ENCODE results near the gene DPP10. TPM values are rescaled to one million over a fixed set of nuclear protein-coding genes. Genes with fewer than 3 reads are reported as not detected.
A peak's percentile ranks its signal among the peaks of the same experiment; 100 is the strongest.

The DPP10 gene
- total RNA-seq, 1 experiment from 2014 or later, result not detected

DNA sequence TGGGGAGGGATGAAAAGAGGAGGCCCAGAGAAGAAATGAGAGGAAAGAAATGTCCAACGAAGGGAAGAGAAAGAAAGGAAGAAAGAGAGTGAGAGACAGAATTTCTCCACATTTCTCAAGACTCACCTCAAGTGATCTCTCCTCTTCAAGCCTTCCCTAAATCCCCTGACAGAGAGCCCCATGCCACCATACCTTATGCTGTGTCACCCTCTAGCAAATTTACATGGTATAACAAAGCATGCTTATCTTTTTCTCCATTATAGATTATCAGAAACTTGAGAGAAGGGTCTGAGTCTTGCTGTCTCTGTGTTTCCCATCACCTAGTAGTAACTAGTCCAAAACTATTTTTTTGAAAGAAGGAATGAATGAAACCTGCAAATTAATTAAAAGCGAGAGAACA is 1208.4 kb downstream of the DPP10 start:
- no peak for DNase-seq (ENCODE audit: low spot score)

DNA sequence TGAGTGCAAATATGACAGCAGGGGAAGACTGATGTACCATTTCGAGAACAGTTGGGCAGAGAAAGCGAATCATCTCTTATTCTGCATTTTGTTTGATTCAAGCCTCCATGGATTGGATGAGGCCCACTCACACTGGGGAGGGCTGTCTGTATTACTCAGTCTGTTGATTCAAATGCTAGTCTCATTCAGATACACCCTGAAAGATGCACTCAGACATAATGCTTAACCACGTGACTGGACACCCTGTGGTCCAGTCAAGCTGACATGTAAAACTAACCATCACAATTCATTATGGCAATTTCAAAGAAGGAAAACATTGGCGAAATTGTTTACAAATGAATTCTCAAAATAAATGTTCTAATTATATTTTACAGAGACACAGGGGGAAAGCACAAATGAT is 1210.2 kb downstream of the DPP10 start:
- DNase-seq (ENCODE audit: low spot score), result no peak

DNA sequence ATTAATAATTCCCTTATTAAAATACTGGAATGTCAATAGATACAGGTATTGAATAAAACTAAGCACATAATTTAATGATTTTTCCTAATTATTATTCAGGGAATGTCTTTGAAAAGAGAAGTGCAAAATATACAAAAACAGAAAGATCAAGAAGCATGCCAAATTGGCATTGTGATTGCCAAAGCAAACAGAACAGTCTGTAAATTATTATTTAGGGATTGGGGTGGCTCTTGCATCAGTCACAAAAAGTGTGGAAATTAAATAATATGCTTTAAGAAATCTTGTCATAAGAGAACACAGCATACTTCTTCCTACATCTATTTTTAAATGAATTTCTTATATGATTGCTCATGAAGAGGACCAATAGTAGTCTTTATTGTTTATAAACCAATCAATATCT is 1211.9 kb downstream of the DPP10 start:
- DNase-seq (ENCODE audit: low spot score), result no peak

DNA sequence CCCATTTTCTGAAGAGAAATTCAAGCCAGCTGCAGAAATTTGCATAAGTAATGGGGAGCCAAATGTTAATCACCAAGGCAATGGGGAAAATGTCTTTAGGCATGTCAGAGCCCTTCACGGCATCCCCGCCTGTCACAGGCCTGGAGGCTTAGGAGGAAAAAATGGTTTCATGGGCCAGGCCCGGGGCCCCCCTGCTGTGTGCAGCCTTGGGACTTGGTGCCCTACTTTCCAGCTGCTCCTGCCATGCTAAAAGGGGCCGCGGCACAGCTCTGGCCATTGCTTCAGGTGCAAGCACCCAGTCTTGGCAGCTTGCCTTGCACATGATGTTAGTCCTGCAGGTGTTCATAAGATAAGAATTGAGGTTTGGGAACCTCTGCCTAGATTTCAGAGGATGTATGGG is 1235.7 kb downstream of the DPP10 start:
- DNase-seq (ENCODE audit: low spot score), result no peak

DNA sequence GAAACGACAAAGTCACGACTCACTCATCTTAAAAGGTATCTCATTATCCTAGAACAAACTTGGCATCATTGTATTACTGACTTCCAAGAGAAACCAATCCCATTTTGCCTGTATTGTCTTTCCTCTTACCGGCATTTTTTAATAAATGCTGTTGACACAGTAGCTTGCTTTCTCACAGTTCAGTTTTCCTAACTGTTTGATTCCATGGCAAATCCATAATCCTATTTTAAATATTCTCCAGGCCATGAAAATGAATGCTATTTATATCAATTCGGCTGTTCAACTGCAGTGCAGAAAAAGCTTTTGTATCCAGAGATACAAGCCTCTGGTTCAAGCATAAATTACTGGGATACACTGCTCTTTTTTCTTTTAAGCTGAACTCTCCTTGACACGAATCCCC is 1241.9 kb downstream of the DPP10 start:
- DNase-seq (ENCODE audit: low spot score), result no peak

DNA sequence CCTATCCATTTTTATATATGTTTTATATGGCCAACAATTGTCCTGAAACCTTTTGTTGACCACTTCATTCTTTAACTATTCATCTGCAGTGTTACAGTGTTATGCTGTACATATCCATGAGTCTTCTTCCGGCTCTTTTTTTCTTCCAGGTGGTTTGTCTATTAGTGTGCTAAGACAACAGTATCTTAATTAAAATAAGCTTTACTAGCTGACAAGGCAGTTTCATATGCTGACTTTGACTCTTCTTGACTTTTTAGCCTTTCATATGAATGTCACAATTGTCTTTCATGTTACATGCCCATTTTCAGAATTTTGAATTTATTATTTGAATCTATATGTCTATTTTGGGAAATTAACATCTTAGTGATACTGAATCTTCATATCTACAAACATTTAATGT is 1249.0 kb downstream of the DPP10 start:
- DNase-seq (ENCODE audit: low spot score), result no peak

DNA sequence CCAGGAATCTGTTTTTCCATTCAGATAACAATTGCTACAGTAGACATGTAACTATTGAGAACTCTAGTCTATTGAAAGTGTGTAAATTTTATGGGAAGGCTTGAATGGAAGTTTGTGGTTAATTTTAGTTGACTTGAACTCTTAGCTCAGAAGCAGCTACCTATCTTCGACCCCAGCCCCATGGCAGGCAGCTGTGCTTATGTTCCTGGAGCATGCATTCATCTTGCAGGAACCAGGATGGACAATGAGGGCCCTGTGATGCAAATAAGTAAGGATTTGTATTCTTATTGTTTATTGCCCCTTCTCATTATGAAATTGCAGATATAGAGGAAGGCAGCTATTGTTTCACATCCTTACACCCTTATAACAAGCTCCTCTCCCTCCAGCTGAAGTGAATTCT is 1252.2 kb downstream of the DPP10 start:
- DNase-seq (ENCODE audit: low spot score), result no peak

DNA sequence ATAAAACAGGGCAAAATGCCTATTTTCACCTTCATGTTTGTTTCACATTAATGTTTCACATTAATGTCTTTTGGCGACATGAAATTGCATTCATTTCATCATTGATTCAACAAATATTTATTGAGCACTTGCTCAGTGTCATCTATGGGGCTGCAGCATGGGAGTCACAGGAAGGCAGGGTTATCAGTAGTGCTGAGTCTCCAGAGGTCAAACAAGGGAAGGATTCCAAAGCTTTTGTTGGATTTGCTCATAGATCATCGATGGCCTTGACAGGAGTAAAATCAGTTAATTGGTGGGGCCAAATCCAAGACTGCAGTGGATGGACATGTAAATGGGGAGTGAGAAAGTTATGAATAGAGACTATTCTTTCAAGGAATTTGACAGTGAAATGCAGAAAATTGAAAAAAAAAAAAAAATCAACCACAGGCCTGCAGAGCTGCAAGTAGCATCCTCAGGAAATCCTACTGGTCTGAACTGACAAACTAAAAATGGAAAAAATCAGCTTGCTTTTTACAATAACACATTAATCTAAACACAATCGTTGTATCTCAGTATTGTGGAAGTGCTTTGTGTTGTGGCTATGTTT is 1290.8 kb downstream of the DPP10 start:
- DNase-seq (ENCODE audit: low spot score), result no peak

DNA sequence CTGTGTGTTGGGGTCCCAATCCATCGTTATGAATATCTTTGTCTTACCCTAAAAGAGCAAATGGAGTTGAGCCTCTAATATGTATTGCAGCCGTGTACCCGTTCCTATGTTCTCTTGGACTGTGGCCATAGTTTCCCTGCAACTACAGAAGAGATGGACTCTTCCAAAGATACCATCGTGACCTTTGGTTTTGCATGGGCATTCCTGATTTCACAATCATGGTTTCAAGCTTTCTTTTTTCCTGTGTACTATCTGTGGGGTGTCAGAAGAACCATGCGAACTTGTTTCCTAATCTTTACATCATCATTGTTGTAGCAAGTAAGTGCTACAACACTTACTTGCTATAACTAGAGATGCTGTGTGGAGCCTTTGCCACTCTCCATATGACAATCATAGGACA is 1295.7 kb downstream of the DPP10 start:
- no peak for DNase-seq (ENCODE audit: low spot score)

DNA sequence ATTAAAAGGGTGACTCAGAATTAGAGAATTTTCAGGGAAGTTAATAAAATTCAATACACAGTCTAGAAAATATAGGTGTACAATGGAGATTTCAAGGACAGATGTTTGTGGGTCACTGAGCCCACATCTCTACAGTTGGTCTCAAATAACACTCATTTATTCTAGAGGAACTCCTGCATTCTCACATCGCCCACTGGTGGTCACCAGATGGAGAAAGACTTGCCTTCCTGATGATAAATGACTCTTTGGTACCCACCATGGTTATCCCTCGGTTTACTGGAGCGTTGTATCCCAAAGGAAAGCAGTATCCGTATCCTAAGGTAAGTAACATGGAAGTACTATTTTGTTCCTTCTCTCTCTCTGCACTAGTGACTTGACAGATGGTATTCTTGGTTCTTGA is 1297.1 kb downstream of the DPP10 start:
- peak; percentile 16 for DNase-seq (ENCODE audit: low spot score)

DNA sequence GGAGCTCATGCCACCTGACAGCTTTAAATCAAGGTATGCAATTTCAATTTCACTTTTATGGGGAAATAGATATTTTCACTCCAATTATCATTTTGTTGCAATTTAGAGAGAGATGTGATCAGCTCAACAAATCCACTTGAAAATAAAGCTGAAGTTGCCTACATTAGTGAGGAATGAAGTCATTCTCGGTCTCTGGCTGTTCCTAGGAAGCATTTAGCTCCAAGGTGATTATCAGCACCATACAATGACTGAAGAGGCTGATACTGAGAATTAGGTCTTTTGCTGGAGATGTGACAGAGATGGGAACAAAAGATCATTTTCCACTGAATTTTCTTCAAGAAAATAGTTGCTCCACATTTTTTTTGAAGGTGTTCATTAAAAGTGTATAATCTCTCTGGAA is 1303.7 kb downstream of the DPP10 start:
- no peak for DNase-seq (ENCODE audit: low spot score)

DNA sequence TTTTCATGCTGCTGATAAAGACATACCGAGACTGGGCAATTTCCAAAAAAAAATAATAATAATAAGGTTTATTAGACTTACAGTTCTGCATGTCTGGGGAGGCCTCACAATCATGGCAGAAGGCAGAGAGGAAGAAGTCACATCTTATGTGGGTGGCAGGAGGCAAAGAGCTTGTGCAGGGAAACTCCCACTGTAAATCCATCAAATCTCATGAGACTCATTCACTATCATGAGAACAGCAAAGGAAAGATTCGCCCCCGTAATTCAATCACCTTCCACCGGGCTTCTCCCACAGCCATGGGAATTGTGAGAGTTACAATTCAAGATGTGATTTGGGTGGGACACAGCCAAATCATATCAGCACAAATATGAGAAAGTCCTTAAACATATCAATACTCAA is 1314.8 kb downstream of the DPP10 start:
- DNase-seq (ENCODE audit: low spot score), result no peak

DNA sequence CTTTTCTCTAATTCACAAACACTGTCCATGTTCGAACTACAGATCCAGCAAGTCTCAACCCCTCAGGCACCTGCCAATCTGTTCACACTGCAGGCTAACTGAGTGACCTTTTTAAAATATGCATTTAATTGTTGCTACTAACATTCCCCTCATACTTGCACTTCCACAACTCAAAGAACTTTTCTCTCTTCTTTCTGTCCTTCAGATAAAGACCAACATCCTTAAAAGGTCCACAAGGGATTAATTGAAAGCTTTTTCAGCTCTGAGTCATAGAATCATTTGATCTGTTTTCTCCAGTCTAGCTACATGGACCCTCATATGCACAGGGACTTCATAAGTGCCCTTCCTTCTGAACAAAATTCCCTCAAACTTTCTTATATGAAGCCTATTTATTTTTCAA is 1321.2 kb downstream of the DPP10 start:
- no peak for DNase-seq (ENCODE audit: low spot score)

DNA sequence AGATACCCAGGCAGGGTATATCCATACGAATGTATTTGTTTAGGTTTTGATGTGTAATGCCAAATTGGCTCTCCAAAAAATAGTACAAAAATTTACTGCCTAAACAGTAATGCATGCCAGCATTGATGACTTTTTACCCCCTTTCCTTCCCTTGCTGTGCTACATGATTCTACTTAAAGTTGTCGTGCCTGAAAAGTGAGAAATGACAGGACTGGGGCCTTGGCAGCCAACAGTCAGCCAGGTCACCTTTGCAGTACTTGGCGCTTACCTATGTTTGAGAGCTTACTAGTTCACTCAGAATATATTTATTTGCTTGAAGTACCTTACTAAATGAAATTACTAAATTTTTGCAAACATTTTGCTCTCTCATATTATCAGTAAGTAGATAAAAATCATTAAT is 1329.1 kb downstream of the DPP10 start:
- no peak for DNase-seq (ENCODE audit: low spot score)

DNA sequence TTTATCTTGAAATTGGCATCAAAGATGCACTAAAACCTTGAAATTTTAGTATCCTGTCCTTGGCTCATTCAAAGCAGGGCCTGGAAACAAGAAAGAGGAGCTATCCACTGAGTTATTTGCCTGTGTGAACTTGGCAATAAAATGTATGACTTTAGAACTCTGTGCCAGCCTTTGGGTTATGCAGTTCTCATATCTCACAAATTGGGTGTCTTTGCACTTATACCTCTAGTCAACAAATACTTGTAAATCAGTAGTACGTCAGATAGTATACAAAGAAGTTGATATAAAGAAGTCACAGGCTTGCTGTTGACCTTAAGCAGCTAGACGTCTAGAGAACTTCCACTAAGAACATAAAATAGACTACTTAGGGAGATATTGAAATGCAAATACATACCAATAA is 1331.9 kb downstream of the DPP10 start:
- DNase-seq (ENCODE audit: low spot score), result no peak

DNA sequence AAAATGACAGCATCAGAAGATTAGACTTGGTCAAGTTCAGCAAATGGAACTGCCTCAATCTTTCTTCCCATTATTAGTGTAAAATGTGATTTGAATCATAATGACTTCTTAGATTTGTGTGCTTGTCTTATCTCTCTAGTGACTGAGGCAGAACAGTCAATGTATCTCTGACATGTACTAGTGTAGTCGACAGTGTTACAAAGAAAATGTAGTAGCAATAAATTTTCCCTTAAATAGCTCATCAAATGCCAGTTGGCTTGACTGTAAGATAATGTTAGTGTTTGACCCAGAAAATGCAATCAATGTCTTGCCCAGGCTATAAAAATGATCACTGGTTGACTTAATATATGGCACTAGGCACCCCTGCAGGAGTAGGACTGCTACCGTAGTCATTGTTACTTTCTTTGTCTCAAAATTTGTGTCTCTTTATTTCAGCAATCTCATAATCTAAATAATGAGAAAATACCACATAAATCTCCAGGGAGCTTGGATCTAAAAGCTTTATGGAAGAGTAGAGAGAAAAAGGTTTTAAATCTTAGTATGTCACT is 1336.7 kb downstream of the DPP10 start:
- no peak for DNase-seq (ENCODE audit: low spot score)

DNA sequence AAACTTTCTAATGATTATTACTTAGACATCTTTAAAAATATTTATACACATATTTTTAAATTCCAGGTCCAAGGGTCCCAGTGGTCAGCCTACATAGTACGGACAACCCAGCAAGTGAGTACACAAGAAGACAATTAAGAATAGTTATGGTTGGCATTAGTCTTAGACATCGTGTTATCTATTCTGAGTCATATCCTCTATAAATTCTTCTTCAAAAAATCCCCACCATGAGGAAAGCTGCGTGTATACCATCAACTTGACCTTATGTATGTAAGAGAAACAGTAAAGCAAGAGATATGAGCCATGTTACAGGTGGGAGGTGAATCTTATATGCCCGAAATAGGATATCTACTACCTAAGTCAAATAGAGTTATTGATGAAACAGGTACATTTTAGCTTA is 1339.8 kb downstream of the DPP10 start:
- DNase-seq (ENCODE audit: low spot score), result no peak

DNA sequence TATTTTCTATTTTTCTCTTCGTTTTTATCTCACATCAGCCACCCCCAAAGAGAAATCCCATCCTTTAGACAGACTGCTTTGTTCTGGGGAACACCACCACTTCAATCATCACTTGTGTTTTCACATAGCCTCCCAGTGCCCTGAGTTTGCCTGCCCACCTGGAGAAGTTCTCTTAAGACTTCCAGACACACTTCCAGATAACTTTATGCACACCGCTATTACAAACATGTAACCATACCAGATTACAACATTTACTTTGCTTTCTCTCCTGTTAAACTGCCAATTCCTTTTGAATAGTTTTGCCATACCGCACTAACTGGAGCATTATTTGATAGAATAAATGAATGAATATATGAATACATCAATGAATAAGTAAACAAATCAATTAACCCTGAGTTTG is 1353.6 kb downstream of the DPP10 start:
- DNase-seq (ENCODE audit: low spot score), result no peak

DNA sequence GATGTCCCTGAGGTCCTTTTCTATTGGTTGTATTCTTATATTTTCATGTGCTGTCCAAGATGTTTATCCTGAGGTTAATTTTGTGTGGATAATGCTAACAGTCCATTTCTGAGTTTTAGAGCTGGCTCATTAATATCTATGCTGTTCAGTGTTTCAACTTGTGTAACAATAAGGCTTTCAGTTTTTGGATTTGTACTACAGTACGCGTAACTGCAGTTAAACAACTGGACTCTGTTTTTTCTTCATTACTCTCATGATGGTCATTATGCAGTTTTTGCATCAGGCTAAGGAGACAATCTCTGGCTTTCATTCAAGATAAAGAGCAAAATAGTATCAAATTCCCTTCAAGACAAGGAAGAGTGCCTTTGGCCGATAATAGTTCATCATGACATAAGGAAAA is 1364.8 kb downstream of the DPP10 start:
- no peak for DNase-seq (ENCODE audit: low spot score)

DNA sequence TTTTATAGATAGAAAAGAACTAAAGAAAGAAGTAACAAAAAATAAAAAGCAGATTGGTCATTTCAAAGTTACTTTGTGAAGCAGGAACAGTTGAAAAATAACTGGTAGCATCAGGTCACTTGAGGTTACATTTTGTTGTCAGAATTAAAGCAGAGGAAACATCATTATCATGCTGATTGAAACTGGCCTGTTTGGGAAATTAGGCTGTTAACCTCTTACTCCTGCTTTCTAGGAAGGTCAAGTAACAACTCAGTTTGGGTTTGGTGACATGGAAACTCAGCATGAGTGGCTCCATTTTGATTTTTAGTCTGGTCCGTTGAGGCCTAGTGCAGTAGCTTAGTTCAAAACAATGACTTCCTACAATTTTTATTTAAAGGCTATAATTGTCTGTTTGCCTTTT is 1383.5 kb downstream of the DPP10 start:
- no peak for DNase-seq (ENCODE audit: low spot score)

DNA sequence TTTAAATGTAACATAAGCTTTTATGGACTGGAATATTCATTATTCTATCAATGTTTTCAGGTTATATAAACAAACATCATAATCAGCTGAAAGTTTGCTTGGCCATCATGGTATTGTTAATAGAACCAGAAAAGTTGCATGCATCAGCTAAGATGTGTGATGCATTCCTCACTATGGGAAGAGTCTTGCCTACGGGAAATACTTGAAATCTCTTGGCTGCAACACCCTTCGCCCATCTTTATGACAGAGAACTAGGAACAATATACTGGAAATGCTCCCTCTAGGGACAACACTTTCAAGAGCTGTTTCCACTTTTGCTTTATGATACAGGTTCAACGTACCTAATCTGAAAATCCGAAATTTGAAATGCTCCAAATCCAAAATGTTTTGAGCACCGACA is 1390.8 kb downstream of the DPP10 start:
- peak; percentile 6 for DNase-seq (ENCODE audit: low spot score)

DNA sequence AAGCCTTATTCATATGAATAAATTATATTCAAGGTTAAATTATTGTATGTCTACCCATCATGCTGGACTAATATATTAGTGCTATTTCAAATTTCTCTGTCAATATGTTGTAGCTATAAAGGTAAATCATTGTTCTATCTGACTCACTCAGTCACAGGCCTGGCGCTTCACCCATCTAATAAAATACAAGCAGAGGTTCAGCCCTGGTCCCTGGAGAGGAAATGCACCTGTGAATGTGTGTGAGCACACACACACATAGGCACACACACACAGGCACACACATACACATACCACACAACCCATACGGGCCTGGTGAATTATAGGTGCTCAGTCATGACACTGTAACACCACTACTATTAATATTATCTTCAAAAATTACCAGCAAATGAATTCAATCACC is 1396.1 kb downstream of the DPP10 start:
- no peak for DNase-seq (ENCODE audit: low spot score)

DNA sequence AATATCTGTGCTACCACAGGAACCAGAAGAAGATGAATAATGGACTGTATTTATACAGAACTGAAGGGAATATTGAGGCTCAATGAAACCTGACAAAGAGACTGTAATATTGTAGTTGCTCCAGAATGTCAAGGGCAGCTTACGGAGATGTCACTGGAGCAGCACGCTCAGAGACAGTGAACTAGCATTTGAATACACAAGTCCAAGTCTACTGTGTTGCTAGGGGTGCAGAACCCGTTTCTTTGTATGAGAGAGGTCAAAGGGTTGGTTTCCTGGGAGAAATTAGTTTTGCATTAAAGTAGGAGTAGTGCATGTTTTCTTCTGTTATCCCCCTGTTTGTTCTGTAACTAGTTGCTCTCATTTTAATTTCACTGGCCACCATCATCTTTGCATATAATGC is 1399.9 kb downstream of the DPP10 start:
- no peak for DNase-seq (ENCODE audit: low spot score)

DNA sequence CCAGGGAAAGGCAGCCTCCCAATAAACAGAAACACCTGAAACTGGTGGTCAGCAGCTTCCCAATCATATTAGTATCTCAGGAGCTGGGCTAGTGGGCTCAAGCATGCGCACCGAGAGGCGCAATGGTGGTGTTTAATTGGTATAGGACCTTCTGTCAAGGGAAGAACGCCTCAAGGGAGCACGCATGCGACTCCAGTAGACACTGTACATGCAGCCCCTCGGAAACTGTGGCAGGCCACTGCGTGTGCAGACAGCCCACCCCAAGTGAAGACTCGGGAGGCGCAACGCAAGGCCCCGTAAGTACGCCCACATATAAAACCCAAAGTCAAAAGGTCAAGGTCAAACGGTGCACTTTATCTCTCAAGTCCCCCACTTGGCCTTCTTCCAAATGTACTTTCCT is 1405.8 kb downstream of the DPP10 start:
- DNase-seq (ENCODE audit: low spot score), result no peak
